HK-2 (cell line): ENCODE data around the gene AIP.
A peak's percentile ranks its signal among the peaks of the same experiment; 100 is the strongest.
"Not testable (repeated sequence)": the region's sequence is repeated elsewhere in the genome, so short reads cannot be mapped to it uniquely, and the experiment has no call there.

ENCODE experiments used
- DNase-seq: peaks from one replicate; pipeline ENCODE4 v3.0.0-alpha.2; 2018; ENCODE audit not compliant: unreplicated experiment

Gene AIP

GRCh38 chr11:67507242-67507863, 24.5 kb downstream of the AIP start:
- no peak for DNase-seq

GRCh38 chr11:67507864-67508485, 25.1 kb downstream of the AIP start, which contains the start of gene CDK2AP2:
Gene CDK2AP2 (minus strand): TSS chr11:67508162. CDS start chr11:67508082, 80 bp downstream.
- DNase-seq, result peak; percentile 97

- DNase-seq, result peak; percentile 95
These were observed 25.8 kb downstream of the AIP start for GRCh38 chr11:67508486-67509121.

GRCh38 chr11:67510023-67510345, 27.2 kb downstream of the AIP start:
- DNase-seq, result no peak

GRCh38 chr11:67511558-67511957, 28.7 kb downstream of the AIP start:
- DNase-seq, result not testable (repeated sequence)

- no peak for DNase-seq
These were observed 31.3 kb downstream of the AIP start for GRCh38 chr11:67514116-67514515.

GRCh38 chr11:67516806-67517205, 34.0 kb downstream of the AIP start:
- DNase-seq, result no peak

GRCh38 chr11:67517784-67518552, 35.1 kb downstream of the AIP start:
- no peak for DNase-seq

GRCh38 chr11:67519726-67520125, 36.9 kb downstream of the AIP start:
- DNase-seq, result no peak

GRCh38 chr11:67520856-67521824, 38.3 kb downstream of the AIP start:
- DNase-seq, result no peak

GRCh38 chr11:67521924-67522323, 39.1 kb downstream of the AIP start:
- DNase-seq, result no peak

GRCh38 chr11:67522338-67522737, 39.5 kb downstream of the AIP start:
- DNase-seq, result no peak

GRCh38 chr11:67522844-67523555, 40.2 kb downstream of the AIP start, which contains the start of gene CABP2:
Gene CABP2 (minus strand): TSS chr11:67523446. CDS start chr11:67523326, 120 bp downstream.
- no peak for DNase-seq

GRCh38 chr11:67523556-67524479, 41.0 kb downstream of the AIP start:
- DNase-seq, result no peak

- no peak for DNase-seq
These were observed 41.6 kb downstream of the AIP start for GRCh38 chr11:67524480-67524808.

GRCh38 chr11:67525275-67525976, 42.6 kb downstream of the AIP start:
- DNase-seq, result no peak

- DNase-seq, result no peak
These were observed 45.5 kb downstream of the AIP start for GRCh38 chr11:67528376-67528775.

GRCh38 chr11:67530282-67530592, 47.4 kb downstream of the AIP start:
- DNase-seq, result no peak

- DNase-seq, result no peak
These were observed 50.1 kb downstream of the AIP start for GRCh38 chr11:67532889-67533288.
